Measurements from ENCODE around the gene FFAR4. TPM values are rescaled to one million over a fixed set of nuclear protein-coding genes. Genes with fewer than 3 reads are reported as not detected.

FFAR4 gene
- total RNA-seq, 2 donors from 2014 or later: 0.31 TPM; not detected in 1

GRCh38 chr10:93593749-93594148, 27.3 kb downstream of the FFAR4 start:
- Histone ChIP-seq H3K4me3 (no peak overlapping the region), H3K36me3 (no peaks in the 10 kb centered on the region), H3K4me1 (no peaks in the 10 kb centered on the region), H3K9me3 (no peaks in the 10 kb centered on the region), H3K27ac (no peak overlapping the region), H3K27me3 (no peaks in the 10 kb centered on the region)
- no peak for DNase-seq (ENCODE audit: low spot score)
- no peak for TF ChIP-seq CTCF (IDR thresholded peaks at IDR 0.05)

GRCh38 chr10:93594518-93594917, 28.1 kb downstream of the FFAR4 start:
- no peak overlapping the region for H3K27ac ChIP-seq
- TF ChIP-seq CTCF (IDR thresholded peaks at IDR 0.05): no peak

DNA sequence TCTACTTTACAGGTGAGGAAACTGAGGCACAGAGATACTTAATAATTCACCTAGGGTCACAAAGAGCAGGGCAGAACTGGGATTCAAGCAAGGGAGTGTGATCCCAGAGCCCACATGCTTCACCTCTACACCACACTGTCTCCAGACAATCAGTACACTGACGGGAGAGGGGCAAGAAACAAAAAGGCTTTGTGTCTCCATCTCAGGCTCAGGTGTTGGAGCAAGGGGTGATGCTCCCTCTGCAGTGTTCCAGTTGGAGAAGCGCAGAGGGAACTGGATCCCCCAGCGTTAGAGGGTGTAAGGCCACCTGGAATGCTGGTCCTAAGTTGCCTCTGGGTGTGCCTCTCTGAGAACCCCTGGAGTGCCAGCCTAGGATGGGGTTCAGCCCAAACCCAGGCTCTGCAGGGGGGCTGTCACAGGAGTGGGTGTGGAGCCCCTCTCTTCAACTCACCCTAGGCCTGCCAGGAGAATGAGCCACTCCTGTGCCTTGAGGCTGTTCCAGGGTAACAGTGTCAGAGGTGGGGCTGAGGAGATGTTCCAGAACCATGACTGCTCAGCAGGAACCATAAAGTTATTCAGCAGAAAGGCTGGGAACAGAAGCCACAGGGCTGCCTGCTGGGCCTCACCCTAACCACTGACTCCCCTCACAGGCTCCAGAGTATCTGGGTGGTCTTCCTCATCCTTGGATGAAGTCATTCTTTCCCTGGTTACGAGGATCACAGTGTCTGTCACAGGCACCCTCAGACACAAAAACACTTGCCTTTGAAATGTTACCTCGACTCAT, 29.1 kb downstream of the FFAR4 start:
- H3K4me1 ChIP-seq: peaks cover 0 to 4% of the 10 kb centered on the region in 2 donors
- H3K9me3 ChIP-seq: no peaks in the 10 kb centered on the region
- no peaks in the 10 kb centered on the region for H3K36me3 ChIP-seq
- TF ChIP-seq CTCF (IDR thresholded peaks at IDR 0.05): no peak
- DNase-seq (ENCODE audit: low spot score): no peak
- no peak overlapping the region for H3K27ac ChIP-seq
- H3K27me3 ChIP-seq: no peaks in the 10 kb centered on the region
- no peak overlapping the region for H3K4me3 ChIP-seq

More at GRCh38 chr10:93594518-93594917, 28.1 kb downstream of the FFAR4 start:
- Histone ChIP-seq H3K36me3 (no peaks in the 10 kb centered on the region), H3K4me3 (no peak overlapping the region), H3K27me3 (no peaks in the 10 kb centered on the region), H3K9me3 (no peaks in the 10 kb centered on the region), H3K4me1 (no peaks in the 10 kb centered on the region)
- no peak for DNase-seq (ENCODE audit: low spot score)

DNA sequence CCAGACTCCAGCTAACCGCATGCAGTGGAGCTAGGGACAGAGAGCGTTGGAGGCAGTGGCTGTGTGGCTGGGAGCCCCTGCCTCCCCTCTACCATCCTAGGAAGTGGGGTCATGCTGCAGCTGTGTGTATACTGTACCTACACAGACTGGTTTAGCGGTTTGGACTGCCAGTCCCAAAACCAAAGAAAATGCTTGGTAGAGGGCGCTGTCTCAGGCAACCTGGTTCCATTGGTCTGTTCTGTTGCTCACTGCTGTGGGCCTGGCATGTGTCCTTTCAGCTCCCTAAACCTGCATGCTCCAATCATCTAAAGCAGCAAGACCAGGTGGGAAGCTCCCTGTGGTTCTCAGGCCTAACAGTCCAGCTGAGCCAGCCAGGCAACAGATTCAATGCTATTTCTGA, 30.1 kb downstream of the FFAR4 start:
- Histone ChIP-seq H3K4me3 (no peak overlapping the region), H3K27ac (no peak overlapping the region), H3K9me3 (no peaks in the 10 kb centered on the region), H3K36me3 (no peaks in the 10 kb centered on the region), H3K27me3 (peaks cover 0 to 4% of the 10 kb centered on the region in 2 donors), H3K4me1 (peaks cover 0 to 13% of the 10 kb centered on the region in 2 donors)
- DNase-seq (ENCODE audit: low spot score): no peak
- no peak for TF ChIP-seq CTCF (IDR thresholded peaks at IDR 0.05)

DNA sequence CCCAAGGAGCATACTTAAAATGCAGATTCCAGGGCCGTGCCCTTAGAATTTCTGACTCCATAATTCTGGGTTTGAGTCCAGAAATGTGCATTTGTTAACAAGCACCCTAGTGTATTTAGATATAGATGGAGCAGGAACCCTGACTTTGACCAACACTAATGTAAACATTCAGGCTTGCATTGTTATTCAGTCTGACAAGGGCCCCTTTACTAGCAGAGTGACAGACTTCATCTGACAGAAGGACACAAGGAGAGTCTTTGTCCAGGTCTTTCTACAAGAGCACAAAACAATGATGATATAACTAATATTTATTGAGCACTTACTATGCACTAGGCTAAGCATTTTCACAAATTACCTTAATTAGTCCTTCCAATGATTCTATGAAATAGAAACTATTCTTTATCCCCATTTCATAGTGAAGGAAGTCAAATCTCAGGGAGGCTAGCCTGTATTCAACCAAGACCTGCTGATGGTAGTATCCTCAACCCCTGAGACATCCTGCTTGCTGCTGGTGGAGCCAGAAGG, 30.7 kb downstream of the FFAR4 start:
- H3K36me3 ChIP-seq: no peaks in the 10 kb centered on the region
- no peak for DNase-seq (ENCODE audit: low spot score)
- H3K4me1 ChIP-seq: peaks cover 0 to 18% of the 10 kb centered on the region in 2 donors
- peaks cover 0 to 4% of the 10 kb centered on the region in 2 donors for H3K27me3 ChIP-seq
- TF ChIP-seq CTCF (IDR thresholded peaks at IDR 0.05): no peak
- H3K4me3 ChIP-seq: no peak overlapping the region
- H3K9me3 ChIP-seq: no peaks in the 10 kb centered on the region
- H3K27ac ChIP-seq: no peak overlapping the region

Data from right atrium auricular region (tissue), 2 donors.